ENCODE measurements around the gene TMCC1. TPM values are rescaled to one million over a fixed set of nuclear protein-coding genes. Genes with fewer than 3 reads are reported as not detected.

TMCC1 gene
- total and polyA plus RNA-seq, 9 donors: 13.2 to 57.2 (median 42.4) TPM

DNA sequence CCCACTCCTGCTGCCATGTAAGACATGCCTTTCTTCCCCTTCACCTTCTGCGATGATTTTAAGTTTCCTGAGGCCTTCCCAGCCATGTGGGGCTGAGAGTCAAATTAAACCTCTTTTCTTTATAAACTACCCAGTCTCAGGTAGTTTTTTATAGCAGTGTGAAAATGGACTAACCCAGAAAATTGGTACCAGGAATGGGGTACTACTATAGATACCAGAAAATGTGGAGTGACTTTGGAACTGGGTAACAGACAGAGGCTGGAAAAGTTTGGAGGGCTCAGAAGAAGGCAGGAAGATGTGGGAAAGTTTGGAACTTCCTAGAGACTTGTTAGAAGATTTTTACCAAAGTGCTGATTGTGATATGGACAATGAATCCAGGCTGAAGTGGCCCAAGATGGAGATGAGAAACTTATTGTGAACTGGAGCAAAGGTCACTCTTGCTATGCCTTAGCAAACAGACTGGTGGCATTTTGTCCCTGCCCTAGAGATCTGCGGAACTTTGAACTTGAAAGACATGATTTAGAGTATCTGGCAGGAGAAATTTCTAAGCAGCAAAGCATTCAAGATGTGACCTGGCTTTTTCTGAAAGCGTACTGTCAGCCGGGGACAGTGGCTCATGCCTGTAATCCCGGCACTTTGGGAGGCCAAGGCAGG lies 52.7 kb downstream of the TMCC1 start:
- DNase-seq: no peak
- Histone ChIP-seq H3K27ac (no peak overlapping the region), H3K4me3 (no peak overlapping the region), H3K27me3 (no peaks in the 10 kb centered on the region), H3K9me3 (no peaks in the 10 kb centered on the region), H3K4me1 (ENCODE audit: insufficient read depth) (no peaks in the 10 kb centered on the region), H3K36me3 (no peaks in the 10 kb centered on the region)
- no peak for TF ChIP-seq EP300 (IDR thresholded peaks at IDR 0.05)
- TF ChIP-seq POLR2A (IDR thresholded peaks at IDR 0.05): no peak
- TF ChIP-seq, protein P1, sequence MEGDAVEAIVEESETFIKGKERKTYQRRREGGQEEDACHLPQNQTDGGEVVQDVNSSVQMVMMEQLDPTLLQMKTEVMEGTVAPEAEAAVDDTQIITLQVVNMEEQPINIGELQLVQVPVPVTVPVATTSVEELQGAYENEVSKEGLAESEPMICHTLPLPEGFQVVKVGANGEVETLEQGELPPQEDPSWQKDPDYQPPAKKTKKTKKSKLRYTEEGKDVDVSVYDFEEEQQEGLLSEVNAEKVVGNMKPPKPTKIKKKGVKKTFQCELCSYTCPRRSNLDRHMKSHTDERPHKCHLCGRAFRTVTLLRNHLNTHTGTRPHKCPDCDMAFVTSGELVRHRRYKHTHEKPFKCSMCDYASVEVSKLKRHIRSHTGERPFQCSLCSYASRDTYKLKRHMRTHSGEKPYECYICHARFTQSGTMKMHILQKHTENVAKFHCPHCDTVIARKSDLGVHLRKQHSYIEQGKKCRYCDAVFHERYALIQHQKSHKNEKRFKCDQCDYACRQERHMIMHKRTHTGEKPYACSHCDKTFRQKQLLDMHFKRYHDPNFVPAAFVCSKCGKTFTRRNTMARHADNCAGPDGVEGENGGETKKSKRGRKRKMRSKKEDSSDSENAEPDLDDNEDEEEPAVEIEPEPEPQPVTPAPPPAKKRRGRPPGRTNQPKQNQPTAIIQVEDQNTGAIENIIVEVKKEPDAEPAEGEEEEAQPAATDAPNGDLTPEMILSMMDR (IDR thresholded peaks at IDR 0.05): no peak
- intact Hi-C loops (cut with DNase I): no loop called here
- WGBS, 3 donors: 93 to 100% (median 95%) methylated on average over 5 of the region's 5 CpGs

DNA sequence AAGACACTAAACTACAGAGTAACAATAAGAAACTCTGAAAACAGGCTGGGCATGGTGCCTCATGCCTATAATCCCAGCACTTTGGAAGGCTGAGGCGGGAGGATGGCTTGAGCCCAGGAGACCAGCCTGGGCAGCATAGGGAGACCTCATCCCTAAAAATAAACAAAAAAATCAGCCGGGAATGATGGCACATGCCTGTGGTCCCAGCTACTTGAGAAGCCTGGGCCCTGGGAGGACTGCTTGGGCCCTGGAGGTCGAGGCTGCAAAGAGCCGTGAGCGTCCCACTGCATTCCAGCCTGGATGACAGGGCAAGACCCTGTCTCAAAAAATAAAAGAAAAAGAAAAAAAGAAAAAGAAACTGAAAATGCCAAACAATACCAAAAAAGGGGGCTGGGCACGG lies 55.4 kb downstream of the TMCC1 start:
- WGBS, 3 donors: 76 to 80% (median 78%) methylated on average over 6 of the region's 6 CpGs
- no peaks in the 10 kb centered on the region for H3K27me3 ChIP-seq
- H3K4me3 ChIP-seq: no peak overlapping the region
- TF ChIP-seq, protein P1 (IDR thresholded peaks at IDR 0.05): no peak
- TF ChIP-seq EP300 (IDR thresholded peaks at IDR 0.05): no peak
- no peak for TF ChIP-seq POLR2A (IDR thresholded peaks at IDR 0.05)
- no peaks in the 10 kb centered on the region for H3K9me3 ChIP-seq
- H3K4me1 ChIP-seq (ENCODE audit: insufficient read depth): no peaks in the 10 kb centered on the region
- intact Hi-C loops (cut with DNase I): loop anchor here in 2 of 4 donors (5.0 to 10.0 kb wide), 2 partner anchors 89 to 203 kb away; no protein-coding TSS in a partner anchor
- DNase-seq: no peak
- no peak overlapping the region for H3K27ac ChIP-seq
- no peaks in the 10 kb centered on the region for H3K36me3 ChIP-seq

DNA sequence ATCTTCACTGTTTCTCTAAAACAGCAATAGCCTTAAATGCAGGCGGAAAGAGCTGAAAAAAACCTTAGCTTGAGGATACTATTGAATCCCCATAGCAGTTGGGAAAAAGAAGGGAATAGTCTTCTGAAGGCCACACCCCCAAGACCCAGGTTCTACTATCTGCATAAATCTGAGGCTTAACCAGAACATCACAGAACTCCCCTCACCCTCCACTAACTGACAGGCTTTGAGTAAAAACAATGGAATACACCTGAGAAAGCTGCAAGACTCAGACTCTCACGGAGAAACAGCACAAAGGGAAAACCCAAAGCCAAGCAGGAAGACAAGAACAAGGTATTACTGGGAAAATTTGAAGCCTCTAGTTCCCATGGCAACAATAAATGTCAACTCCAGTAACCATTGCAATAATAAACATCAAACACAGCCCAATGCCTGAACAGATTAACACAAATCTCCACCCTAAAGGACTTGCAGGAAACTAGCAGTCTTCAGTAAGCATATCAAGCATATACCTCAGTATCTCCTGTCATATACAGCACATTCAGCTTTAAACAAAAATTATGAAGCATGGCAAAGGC lies 56.4 kb downstream of the TMCC1 start:
- WGBS, 3 donors: 74 to 88% (median 84%) methylated on average over 2 of the region's 2 CpGs
- Histone ChIP-seq H3K4me1 (ENCODE audit: insufficient read depth) (no peaks in the 10 kb centered on the region), H3K36me3 (no peaks in the 10 kb centered on the region), H3K27ac (no peak overlapping the region), H3K27me3 (no peaks in the 10 kb centered on the region), H3K4me3 (no peak overlapping the region), H3K9me3 (no peaks in the 10 kb centered on the region)
- TF ChIP-seq POLR2A (IDR thresholded peaks at IDR 0.05) (no peak), EP300 (IDR thresholded peaks at IDR 0.05) (no peak)
- TF ChIP-seq, protein P1 (IDR thresholded peaks at IDR 0.05): no peak
- intact Hi-C loops (cut with DNase I): loop anchor here in 2 of 4 donors (5.0 to 10.0 kb wide), 2 partner anchors 90 to 202 kb away; no protein-coding TSS in a partner anchor
- no peak for DNase-seq

DNA sequence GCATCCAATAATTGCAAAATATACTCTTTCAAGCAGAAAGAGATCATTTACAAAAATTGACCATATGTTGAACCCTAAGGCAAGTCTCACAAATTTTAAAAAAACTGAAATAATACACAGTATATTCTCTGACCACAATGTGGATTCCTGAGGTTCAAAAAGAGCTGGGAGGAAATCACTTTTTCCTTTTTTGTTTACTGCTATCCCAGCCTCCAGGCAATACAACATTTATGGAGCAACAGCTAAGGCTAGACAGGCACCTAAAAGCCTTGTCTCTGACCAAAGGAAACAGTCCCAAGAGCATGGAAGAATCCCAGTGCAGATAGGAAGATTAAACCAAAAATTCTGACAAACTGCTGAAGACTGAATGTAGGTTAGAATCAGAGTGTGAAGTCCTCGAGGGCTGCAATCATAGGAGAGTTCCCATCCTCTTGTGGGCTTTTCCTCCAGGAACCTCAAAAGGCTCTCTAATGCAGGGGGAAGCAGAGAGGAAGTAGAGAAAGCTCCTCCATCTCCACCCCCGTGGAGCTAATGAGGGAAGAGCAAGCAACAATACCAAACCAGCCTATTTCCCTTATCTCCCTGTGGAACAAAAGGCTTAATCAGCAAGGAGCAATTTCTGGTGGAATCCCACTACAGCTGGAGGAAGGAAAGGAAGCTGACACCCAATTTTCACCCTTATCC lies 57.0 kb downstream of the TMCC1 start:
- WGBS, 3 donors: 42 to 52% (median 49%) methylated on average over 2 of the region's 2 CpGs

More for the DNA sequence above, 57.0 kb downstream of the TMCC1 start:
- no peaks in the 10 kb centered on the region for H3K36me3 ChIP-seq
- intact Hi-C loops (cut with DNase I): loop anchor here in 2 of 4 donors (5.0 to 10.0 kb wide), 2 partner anchors 91 to 202 kb away; no protein-coding TSS in a partner anchor
- no peak overlapping the region for H3K27ac ChIP-seq
- TF ChIP-seq EP300 (IDR thresholded peaks at IDR 0.05): no peak
- no peak for TF ChIP-seq POLR2A (IDR thresholded peaks at IDR 0.05)
- TF ChIP-seq, protein P1 (IDR thresholded peaks at IDR 0.05): no peak
- DNase-seq: no peak
- no peaks in the 10 kb centered on the region for H3K4me1 ChIP-seq (ENCODE audit: insufficient read depth)
- H3K27me3 ChIP-seq: no peaks in the 10 kb centered on the region
- no peak overlapping the region for H3K4me3 ChIP-seq
- no peaks in the 10 kb centered on the region for H3K9me3 ChIP-seq
